Endothelial cell of umbilical vein (primary cell): ENCODE measurements around the gene SMC1B. TPM values are rescaled to one million over a fixed set of nuclear protein-coding genes. Genes with fewer than 3 reads are reported as not detected.

Experiments
- BruUV-seq: library from RNA; stranded (reverse); fragments of 400-500 nt; replicated peaks from 2 replicates; lab custom pipeline; 2021; lab: Mats Ljungman, UMichigan
- CTCF ChIA-PET: fragments of 300-600, 350-600 bp; sonication (Branson Sonifier 250); formaldehyde crosslinking; loops from one replicate; lab custom pipeline; 2021; ENCODE audit warnings: antibody characterized with exemption, inconsistent platforms; lab: Charles Lee
- POLR2A ChIA-PET: fragments of 300-600, 350-600 bp; sonication (Branson Sonifier 250); formaldehyde crosslinking; loops from one replicate; lab custom pipeline; 2021; ENCODE audit warnings: antibody characterized with exemption, inconsistent platforms; lab: Charles Lee
- DNase-seq: peaks from one replicate; pipeline ENCODE4 v3.0.0-alpha.2; 2011; ENCODE audit warnings: low read depth, low spot score
- FAIRE-seq: peaks from 2 replicates; lab custom pipeline; 2011; peaks lifted over from hg19 to GRCh38; lab: Jason Lieb, UNC
- H2AFZ ChIP-seq: 2 replicates; pipeline ENCODE4 v1.6.0; 2012; ENCODE audit warnings: low read depth, low read length, control low read depth, inconsistent platforms
- H3K27ac ChIP-seq: 2 replicates; pipeline ENCODE4 v1.5.1; 2011; ENCODE audit warnings: low read depth, mild to moderate bottlenecking, control low read depth, low read length, moderate library complexity; ENCODE audit not compliant: insufficient read depth
- H3K27me3 ChIP-seq, 2 experiments: 2 replicates each; pipeline versions ENCODE4 v1.6.0 to v1.6.1; 2011; ENCODE audit warnings: low read length in 2 of 2, mixed read lengths in 1 of 2; ENCODE audit not compliant: control insufficient read depth in 2 of 2, insufficient read depth in 2 of 2
- H3K36me3 ChIP-seq, 2 experiments: 2 replicates in 1 of 2; 3 replicates in 1 of 2; pipeline ENCODE4 v1.5.1; 2011; ENCODE audit warnings: low read length in 2 of 2, mild to moderate bottlenecking in 1 of 2, moderate library complexity in 1 of 2; ENCODE audit not compliant: control insufficient read depth in 2 of 2, insufficient read depth in 2 of 2; ENCODE audit errors: extremely low read depth in 1 of 2
- H3K4me1 ChIP-seq: 3 replicates; pipeline ENCODE4 v1.5.1; 2011; ENCODE audit warnings: mild to moderate bottlenecking, low read length; ENCODE audit not compliant: control insufficient read depth, insufficient read depth; ENCODE audit errors: extremely low read depth
- H3K4me2 ChIP-seq: 2 replicates; pipeline ENCODE4 v1.6.1; 2011; ENCODE audit warnings: low read length, control low read depth, mixed read lengths; ENCODE audit not compliant: insufficient read depth
- H3K4me3 ChIP-seq, 3 experiments: fragments of 200-600 bp in 1 of 3; sonication (generic), shearing (Covaris generic) in 1 of 3; replicated peaks in 1 of 3; 2 replicates each; pipeline ENCODE4 v1.5.1; 2011 to 2016; ENCODE audit warnings: control low read depth in 3 of 3, low read length in 3 of 3, mild to moderate bottlenecking in 2 of 3, inconsistent platforms in 1 of 3, low read depth in 1 of 3, moderate library complexity in 1 of 3; ENCODE audit not compliant: insufficient read depth in 1 of 3
- H3K79me2 ChIP-seq: 2 replicates; pipeline ENCODE4 v1.6.0; 2012; ENCODE audit warnings: low read length, inconsistent platforms; ENCODE audit not compliant: control insufficient read depth, insufficient read depth
- H3K9ac ChIP-seq: replicated peaks from 2 replicates; pipeline ENCODE3; 2011; ENCODE audit warnings: low read length, control low read depth; ENCODE audit not compliant: insufficient read depth; ENCODE audit errors: extremely low read depth
- H3K9me1 ChIP-seq: replicated peaks from 3 replicates; pipeline ENCODE4 v1.6.0; 2011; ENCODE audit warnings: mild to moderate bottlenecking, low read length; ENCODE audit not compliant: control insufficient read depth, insufficient read depth; ENCODE audit errors: extremely low read depth
- H3K9me3 ChIP-seq: replicated peaks from 2 replicates; pipeline ENCODE4 v1.5.1; 2012; ENCODE audit warnings: low read length, inconsistent platforms; ENCODE audit not compliant: control insufficient read depth, insufficient read depth
- H4K20me1 ChIP-seq: replicated peaks from 2 replicates; pipeline ENCODE3; 2011; ENCODE audit warnings: mild to moderate bottlenecking, low read length; ENCODE audit not compliant: control insufficient read depth, insufficient read depth; ENCODE audit errors: extremely low read depth
- FOS ChIP-seq: IDR thresholded peaks from 2 replicates; pipeline ENCODE4 v1.6.1; 2011; ENCODE audit warnings: mild to moderate bottlenecking, low read length, moderate library complexity, borderline replicate concordance; ENCODE audit not compliant: insufficient read depth
- GATA2 ChIP-seq: IDR thresholded peaks from 2 replicates; pipeline ENCODE4 v1.7.0; 2011; ENCODE audit warnings: low read depth, mild to moderate bottlenecking, moderate library complexity, mixed read lengths, low read length; ENCODE audit not compliant: insufficient read length, insufficient read depth
- JUN ChIP-seq: IDR thresholded peaks from 2 replicates; pipeline ENCODE4 v1.6.1; 2011; ENCODE audit warnings: borderline replicate concordance, low read depth; ENCODE audit not compliant: insufficient read length, insufficient read depth
- MAX ChIP-seq: IDR thresholded peaks from 2 replicates; pipeline ENCODE4 v1.6.1; 2011; ENCODE audit not compliant: insufficient read depth, insufficient read length
- MYC ChIP-seq: IDR thresholded peaks from one replicate; pipeline ENCODE4 v1.6.1; 2011; ENCODE audit warnings: mild to moderate bottlenecking, low read depth, low read length
- POLR2A ChIP-seq: IDR thresholded peaks from 2 replicates; pipeline ENCODE4 v1.6.1; 2012; ENCODE audit warnings: low read depth, mild to moderate bottlenecking, control low read depth, low read length
- POLR2AphosphoS5 ChIP-seq: IDR thresholded peaks from 2 replicates; pipeline ENCODE4 v1.6.1; 2012; ENCODE audit warnings: low read depth, mild to moderate bottlenecking, control low read depth, low read length, moderate library complexity; ENCODE audit not compliant: insufficient read depth
- dilution Hi-C: fragments of 300-500 bp; cut with MboI; formaldehyde crosslinking; loops from one replicate; pipeline ENCODE4 v1.15.0; 2019; ENCODE audit warnings: low sequenced_read_pairs; ENCODE audit not compliant: extremely low pct_ligation_motif_present
- intact Hi-C: fragments of 100-400 bp; cut with micrococcal nuclease; formaldehyde crosslinking; loops from one replicate; pipeline ENCODE4 v1.10.0; 2022
- polyA plus RNA-seq, 4 experiments: library from polyadenylated mRNA; depleted of rRNA in 3 of 4; stranded (reverse) in 3 of 4; unstranded in 1 of 4; fragments of >200 nt; gene quantifications; 2 replicates each; pipeline versions ENCODE4 v1.2.1 to v1.2.3, GENCODE V29; 2011 to 2012; ENCODE audit warnings: missing spikeins in 1 of 4
- total RNA-seq: library from RNA; stranded (reverse); gene quantifications from 2 replicates; pipeline ENCODE4 v1.2.3, GENCODE V29; 2021
- TF ChIP-seq, protein P1 (sequence below), 2 donors: IDR thresholded peaks; 1 replicate in 1 of 2; 2 replicates in 1 of 2; pipeline ENCODE4 v1.5.1; 2011; ENCODE audit warnings: low read length in 2 of 2, mild to moderate bottlenecking in 2 of 2, moderate library complexity in 2 of 2, control low read depth in 1 of 2, inconsistent platforms in 1 of 2, low read depth in 1 of 2; ENCODE audit not compliant: insufficient read depth in 1 of 2; ENCODE audit errors: extremely low read depth in 1 of 2

SMC1B gene
- total and polyA plus RNA-seq, 2 donors (not counting 3 experiments of a cell fraction or from before 2014, with no cell fraction given): 0.07 TPM; not detected in 1

DNA sequence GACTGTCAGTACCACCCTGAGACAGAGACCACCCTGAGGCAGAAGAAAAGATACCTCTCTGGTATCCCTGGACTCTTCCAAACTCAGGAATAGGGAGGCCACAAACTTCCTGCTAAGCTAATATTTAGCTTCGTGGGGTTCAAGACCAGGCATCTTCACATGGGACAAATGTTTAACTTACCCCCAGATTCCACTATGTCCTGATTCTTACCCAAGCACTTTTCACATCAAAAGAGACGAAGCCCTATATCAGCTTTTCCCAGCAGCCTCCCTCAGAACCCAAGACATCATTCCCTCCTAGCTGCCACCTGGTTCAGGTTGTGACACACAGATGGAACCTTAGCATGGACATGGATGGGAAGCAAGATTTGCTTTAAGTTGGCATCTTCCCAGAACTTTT lies 32.1 kb downstream of the SMC1B start:
- no peaks in the 10 kb centered on the region for H3K79me2 ChIP-seq
- no TSS peak for BruUV-seq
- no peak overlapping the region for H3K27ac ChIP-seq
- DNase-seq (no peak), FAIRE-seq (no peak)
- intact Hi-C loops (no loop called here), dilution Hi-C loops (no loop called here)
- H4K20me1 ChIP-seq: no peaks in the 10 kb centered on the region
- H3K27me3 ChIP-seq: peaks cover 0 to 6% of the 10 kb centered on the region in 2 experiments
- ChIA-PET CTCF (no interaction called here), POLR2A (no interaction called here)
- H3K36me3 ChIP-seq: no peaks in the 10 kb centered on the region
- no peaks in the 10 kb centered on the region for H3K9me3 ChIP-seq
- H3K4me2 ChIP-seq: no peak overlapping the region
- H3K4me1 ChIP-seq: no peaks in the 10 kb centered on the region
- H3K9me1 ChIP-seq: no peaks in the 10 kb centered on the region
- TF ChIP-seq, protein P1, sequence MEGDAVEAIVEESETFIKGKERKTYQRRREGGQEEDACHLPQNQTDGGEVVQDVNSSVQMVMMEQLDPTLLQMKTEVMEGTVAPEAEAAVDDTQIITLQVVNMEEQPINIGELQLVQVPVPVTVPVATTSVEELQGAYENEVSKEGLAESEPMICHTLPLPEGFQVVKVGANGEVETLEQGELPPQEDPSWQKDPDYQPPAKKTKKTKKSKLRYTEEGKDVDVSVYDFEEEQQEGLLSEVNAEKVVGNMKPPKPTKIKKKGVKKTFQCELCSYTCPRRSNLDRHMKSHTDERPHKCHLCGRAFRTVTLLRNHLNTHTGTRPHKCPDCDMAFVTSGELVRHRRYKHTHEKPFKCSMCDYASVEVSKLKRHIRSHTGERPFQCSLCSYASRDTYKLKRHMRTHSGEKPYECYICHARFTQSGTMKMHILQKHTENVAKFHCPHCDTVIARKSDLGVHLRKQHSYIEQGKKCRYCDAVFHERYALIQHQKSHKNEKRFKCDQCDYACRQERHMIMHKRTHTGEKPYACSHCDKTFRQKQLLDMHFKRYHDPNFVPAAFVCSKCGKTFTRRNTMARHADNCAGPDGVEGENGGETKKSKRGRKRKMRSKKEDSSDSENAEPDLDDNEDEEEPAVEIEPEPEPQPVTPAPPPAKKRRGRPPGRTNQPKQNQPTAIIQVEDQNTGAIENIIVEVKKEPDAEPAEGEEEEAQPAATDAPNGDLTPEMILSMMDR (IDR thresholded peaks at IDR 0.05; ENCODE audit: extremely low read depth in 1 of 2, insufficient read depth in 1 of 2, low read depth in 1 of 2, low read length in 2 of 2): no peak
- no peak for TF ChIP-seq MYC
- TF ChIP-seq FOS: no peak
- no peak for TF ChIP-seq JUN
- no peak for TF ChIP-seq POLR2A
- no peak for TF ChIP-seq GATA2
- no peak for TF ChIP-seq POLR2AphosphoS5
- no peak for TF ChIP-seq MAX
- no peak overlapping the region for H3K9ac ChIP-seq
- H2AFZ ChIP-seq: no peak overlapping the region
- no peak overlapping the region for H3K4me3 ChIP-seq
